Right ventricle myocardium inferior (tissue), 1 donor: ENCODE results near the gene ITFG2. TPM values are rescaled to one million over a fixed set of nuclear protein-coding genes. Genes with fewer than 3 reads are reported as not detected.
A peak's percentile ranks its signal among the peaks of the same experiment; 100 is the strongest.

Experiments used
- ATAC-seq: fragments of 200-7000 bp; cut with Tn5 transposase; one replicate; pipeline ENCODE4 v1.9.1; 2020; ENCODE audit warnings: mild to moderate bottlenecking, moderate library complexity
- DNase-seq: peaks from one replicate; pipeline ENCODE4 v3.0.0; 2021; ENCODE audit errors: missing footprints
- intact Hi-C: fragments of 100-400 bp; cut with DNase I; formaldehyde crosslinking; loops from one replicate; pipeline ENCODE4 v1.11.0; 2022
- total RNA-seq: library from RNA; stranded (reverse); fragmentation: NEBNext Ultra II Directional; extraction: Animal tissue kit (Norgen Biotek cat#: 25700); gene quantifications from one replicate; pipeline ENCODE4 v1.2.1, GENCODE V29; 2021
- donor health status: DM: no; HTN: yes; CAD: no; lungs with severe emphysema.

Gene ITFG2
- total RNA-seq, 1 donor from 2014 or later: 11.4 TPM

DNA sequence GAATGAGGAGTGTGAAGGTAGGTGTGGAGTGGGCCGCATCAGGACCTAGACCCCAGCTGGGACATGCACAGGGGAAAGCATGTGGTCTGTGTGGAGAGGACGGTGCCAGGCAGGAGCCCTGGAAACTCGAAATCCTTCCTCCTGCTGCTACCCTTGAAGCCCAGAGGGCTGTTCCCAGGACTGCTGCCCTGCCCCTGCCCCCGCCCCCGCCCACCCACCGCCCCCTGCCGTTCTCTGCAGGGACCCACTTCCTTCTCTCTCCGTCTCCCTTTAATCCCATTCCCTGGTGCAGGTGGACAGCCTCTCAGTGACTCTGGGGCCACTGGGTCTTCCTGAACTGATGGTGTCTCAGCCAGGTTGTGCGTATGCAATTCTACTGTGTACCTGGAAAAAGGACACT lies 8.0 kb downstream of the ITFG2 start:
- ATAC-seq: no peak
- intact Hi-C loops: no loop called here
- no peak for DNase-seq

DNA sequence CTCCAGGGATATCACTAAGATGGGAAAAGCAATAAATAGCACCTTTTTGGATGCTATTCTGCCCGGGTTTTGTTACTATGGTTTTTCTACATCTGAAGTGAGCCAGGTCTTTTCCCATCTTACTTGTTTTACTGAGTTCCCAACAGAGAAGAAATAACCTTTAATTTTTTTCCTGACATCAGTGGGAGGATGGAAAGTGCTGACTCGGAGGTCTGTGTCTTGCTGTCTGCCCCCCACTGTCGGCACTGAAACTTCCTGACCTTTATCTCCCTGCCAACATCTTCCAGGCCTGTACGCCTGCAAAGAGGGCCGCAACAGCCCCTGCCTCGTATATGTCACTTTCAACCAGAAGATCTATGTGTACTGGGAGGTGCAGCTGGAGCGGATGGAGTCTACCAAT lies 11.0 kb downstream of the ITFG2 start:
- intact Hi-C loops: no loop called here
- ATAC-seq (no peak), DNase-seq (no peak)

DNA sequence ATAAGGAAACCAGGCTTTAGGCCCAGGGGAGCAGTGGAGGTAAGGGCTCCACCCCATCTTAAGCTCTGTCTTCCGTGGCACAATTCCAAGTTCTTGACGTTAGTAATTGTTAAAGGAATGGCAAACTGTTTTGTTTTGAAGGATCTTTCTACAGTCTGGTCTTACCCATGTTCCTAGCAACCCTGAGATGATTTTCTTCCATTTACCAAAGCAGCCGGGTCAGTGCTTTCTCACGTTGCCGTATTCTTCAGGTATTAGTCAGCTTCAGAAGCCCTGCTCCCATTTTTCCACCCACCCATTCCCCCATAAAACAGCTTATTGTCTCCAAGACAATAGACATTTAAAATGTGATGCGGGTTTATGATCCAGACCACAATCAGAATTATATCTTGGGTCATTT lies 12.1 kb downstream of the ITFG2 start:
- intact Hi-C loops: no loop called here
- no peak for ATAC-seq
- no peak for DNase-seq

DNA sequence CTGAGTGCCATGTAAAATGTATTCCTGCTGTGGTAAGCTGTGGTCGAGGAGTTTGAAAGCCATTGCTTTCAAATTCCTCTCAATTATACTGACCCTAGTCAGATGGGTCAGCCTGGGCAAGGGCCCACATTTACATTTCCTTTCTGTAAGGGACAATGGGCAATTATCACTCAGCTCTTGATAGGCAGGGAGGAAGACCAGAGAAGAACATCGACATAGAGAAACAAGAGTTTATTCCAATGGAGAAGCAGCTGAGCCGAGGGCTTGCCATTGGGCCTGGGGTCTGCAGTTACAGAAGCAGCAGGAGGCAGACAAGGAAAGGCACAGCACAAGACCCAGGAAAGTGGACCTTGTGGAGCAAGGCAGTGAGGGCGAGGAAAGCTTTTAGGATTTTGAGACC lies 12.7 kb downstream of the ITFG2 start:
- intact Hi-C loops: no loop called here
- DNase-seq (no peak), ATAC-seq (no peak)

DNA sequence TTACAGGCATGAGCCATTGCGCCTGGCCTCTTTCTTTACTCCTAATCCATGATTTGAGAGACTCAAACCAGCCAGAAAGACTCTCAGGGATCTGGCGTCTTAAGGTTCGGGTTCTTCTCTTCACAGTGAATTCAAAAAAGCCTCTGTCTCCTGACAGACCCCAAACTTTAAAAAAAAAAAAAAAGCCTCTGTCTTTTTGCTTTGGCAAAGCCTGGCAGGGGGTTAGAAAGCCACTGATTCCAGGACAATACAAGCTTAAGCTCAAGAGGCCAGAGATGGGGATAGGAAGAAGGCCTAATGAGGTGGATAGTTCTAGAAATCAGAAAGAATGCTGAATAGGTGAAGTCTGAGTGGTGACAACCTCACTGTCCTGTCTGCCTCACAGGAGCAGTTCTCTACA lies 13.6 kb downstream of the ITFG2 start:
- intact Hi-C loops: no loop called here
- DNase-seq: no peak
- no peak for ATAC-seq

DNA sequence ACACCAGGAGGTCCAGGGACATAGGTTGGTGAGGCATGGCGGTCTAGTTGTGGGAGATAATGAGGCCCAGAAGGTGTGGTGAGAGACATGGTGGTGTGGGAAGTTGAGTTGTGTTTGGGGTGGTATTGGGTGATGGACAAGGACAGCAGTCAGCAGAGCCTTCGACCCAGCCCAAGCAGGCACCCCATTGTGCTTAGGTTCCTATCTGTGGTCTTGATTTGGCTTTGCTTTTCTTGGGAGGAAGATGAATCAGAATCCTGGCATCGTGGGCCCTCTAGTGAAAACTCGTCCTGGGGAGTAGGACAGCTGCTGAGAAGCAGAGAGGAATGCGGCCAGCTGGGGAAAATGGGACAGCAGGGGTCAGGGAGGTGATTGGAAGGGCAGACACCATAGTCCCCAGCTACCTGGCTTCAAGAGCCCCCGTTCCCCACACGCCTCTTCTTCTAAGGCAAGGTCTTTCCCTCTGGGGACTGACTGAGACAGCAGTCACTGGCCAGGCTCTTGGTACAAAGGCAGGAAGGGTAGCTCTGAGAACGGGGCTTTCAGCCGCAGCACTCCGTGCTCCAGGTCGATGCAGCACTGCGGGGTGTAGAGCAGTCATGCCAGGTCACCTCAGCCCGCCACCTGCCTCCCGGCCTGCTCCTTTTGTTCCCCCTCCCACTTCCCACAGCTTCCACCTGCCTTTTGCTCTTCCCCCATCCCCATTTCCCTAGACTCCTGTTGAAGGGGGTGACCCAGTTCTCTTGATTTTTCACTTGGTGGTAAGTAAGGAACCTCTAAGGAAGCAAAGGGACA lies 14.4 kb downstream of the ITFG2 start:
- DNase-seq (no peak), ATAC-seq (no peak)
- intact Hi-C loops: no loop called here

DNA sequence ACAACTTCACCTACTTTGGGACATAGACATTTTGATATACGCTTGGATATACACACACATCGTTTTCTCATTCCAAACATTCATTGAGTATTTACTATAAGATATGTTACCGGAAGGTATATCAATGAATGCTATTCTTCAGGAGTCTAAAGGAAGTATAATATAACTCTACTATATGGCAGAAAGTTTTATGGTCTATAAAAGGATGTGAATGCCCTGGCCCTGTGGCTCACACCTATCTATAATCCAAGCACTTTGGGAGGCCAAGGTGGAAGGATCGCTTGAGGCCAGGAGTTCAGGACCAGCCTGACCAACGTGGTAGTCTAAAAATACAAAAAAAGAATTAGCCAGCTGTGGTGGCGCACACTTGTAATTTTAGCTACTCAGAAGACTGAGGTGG lies 16.8 kb downstream of the ITFG2 start:
- DNase-seq (no peak), ATAC-seq (no peak)
- intact Hi-C loops: no loop called here

DNA sequence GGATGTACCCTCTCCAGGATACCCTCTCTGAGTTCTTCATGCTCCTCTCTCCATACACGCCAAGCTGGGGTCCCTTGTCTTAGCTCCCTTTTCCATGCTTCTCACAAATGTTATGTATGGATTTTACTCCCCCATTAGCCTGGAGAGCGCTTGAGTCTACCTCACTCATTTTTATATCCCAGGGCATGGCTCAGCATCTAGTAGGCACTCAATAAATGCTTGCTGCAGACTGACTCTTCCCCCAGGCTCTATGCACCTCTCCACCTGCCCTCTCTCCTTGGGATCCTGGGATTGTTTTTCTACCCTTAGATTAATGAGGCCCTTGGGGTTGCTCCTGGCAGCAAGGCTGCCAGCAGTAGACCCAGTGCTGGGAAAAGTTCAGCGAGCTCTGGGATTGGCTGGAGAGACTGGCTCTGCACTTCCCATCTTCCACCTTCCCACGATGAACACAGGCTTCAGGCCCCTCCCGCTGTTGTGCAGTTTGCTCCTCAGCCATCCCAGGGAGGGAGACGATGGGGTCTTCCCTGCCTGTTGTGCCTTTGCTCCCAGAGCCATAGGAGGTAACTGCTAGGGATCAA lies 20.2 kb downstream of the ITFG2 start:
- ATAC-seq: no peak
- intact Hi-C loops: no loop called here
- no peak for DNase-seq

DNA sequence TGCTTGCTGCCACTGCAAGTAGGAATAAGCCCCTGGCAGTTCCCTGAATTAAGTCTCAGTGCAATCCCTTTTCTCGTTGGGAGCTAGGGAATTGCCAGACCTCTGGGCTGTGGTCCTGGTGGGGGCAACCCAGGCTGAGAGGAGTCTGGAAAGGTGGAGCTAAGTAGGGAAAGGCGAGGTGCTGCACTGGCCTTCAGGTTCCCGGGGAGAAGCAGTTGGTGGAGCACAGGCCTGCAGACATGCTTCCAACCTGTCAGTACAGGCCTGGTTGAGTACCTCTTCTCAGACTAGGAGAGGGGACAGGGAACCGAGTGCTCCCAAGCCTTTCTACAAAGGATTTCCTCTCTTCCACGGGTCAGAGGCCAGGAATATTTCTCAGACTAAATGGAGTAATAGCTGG lies 20.9 kb downstream of the ITFG2 start:
- no peak for DNase-seq
- intact Hi-C loops: no loop called here
- no peak for ATAC-seq

DNA sequence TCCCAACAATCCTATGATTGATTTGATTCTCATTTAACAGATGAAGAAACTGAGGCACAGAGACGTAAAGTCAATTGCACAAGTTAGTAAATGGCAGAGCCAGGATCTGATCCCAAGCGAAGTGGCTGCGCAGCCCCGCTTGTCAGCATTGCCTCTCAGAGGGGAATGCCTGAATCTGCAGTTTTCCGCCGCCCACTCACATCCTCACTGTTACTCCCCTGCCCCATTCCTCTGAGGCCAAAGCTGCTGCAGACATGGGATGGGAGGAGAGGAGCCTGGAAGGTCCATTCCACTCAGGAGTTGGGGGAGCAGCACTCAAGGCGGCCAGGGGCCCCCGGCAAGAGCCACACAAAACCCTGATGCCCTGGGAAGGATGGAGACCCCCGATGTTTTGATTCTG lies 21.3 kb downstream of the ITFG2 start:
- DNase-seq: no peak
- peak; percentile 29 for ATAC-seq
- intact Hi-C loops: no loop called here

DNA sequence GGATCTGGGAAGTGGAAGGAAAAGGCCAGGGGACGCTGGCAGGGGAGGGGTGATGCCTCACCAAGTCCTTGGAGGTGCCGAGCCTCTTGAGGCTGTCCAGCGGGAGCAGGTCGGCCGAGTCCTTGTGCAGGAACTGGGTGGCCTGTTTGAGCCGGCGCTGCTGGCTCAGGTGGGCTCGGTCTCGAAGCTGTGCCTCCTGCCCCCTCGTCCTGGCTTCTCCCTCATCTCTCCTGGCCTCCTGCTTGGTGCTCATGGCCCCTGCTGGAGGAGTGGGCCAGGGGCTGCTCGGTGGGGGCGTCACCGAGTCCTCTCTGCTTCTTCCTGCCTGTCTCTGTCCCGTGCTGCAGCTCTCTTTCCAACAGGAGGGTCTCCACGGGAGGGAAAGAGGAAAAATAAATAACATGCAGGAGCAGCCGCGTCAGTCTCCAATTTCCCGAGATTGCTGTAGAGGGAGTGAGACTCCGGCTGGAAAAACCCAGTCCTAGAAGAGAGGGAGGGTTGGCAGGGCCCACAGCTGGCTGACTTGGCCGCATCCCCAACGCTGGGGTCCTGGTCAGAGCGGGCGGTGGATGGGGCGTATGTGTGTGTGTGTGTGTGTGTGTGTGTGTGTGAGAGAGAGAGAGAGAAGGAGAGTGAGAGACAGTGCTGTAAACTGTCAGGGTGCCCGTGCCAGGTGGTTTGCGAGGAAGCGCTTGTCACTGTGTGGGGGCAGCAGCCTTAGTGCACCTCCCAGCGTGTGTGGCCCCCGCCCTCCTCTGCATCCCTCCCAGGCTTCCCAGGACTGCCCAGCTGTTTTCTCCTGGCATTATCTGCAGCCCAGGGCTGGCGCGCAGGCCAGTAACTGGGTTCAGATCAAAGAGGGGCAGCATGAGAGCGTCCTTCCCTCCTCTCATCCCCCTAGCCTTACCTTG lies 22.4 kb downstream of the ITFG2 start, which contains the start of gene NRIP2:
Gene NRIP2 (minus strand): TSS at position 455 of the 911 bp plus-strand sequence. CDS start 52 bp downstream, at position 403.
- ATAC-seq: peak; percentile 47
- intact Hi-C loops: no loop called here
- no peak for DNase-seq

DNA sequence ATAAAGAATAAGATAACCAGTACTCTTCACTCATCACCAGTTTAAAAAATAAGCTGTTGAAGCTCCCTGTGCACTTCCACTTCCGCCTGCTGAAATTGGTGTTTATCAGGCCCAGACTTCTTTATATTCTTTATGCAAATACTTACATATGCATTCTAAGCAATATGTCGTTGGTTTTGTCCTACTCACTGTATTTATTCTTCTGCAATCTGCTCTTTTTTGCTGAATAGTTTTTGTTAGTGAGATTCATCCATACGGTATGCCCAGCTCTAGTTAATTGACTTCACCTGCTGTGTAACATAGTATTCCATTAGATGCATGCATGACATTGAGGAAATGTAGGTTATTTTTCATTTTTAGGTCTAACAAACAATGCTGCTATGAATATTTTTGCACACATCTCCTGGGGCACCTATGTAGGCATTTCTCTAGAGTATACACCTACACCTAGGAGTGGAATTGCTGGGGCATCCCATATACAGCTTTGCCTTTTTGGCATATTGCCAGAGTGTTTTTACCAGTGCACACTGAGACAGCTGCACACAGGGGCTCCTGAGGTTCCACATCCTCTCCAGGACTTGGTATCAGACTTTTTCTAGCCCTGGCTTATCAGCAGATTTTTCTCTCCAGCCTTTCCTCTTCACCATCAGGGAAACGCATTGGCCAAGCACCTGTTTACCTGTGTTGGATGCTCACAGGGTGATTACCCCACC lies 23.4 kb downstream of the ITFG2 start:
- intact Hi-C loops: no loop called here
- ATAC-seq (no peak), DNase-seq (no peak)

DNA sequence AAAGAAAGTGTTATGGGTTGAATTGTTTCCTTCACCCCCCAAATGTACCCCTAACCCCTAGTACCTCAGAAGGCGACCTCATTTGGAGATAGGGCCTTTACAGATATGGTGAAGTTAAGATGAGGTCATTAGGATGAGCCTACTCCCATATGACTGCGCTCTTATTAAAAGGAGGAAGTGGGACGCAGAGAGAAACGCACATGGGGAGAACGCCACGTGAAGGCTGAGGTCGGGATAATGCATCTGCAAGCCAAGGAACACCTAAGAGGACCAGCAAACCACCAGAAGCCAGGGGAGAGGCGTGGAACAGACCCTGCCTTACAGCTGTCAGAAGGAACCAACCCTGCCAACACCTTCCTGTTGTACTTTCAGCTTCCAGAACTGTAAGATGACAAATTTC lies 24.1 kb downstream of the ITFG2 start:
- ATAC-seq (no peak), DNase-seq (no peak)
- intact Hi-C loops: no loop called here

DNA sequence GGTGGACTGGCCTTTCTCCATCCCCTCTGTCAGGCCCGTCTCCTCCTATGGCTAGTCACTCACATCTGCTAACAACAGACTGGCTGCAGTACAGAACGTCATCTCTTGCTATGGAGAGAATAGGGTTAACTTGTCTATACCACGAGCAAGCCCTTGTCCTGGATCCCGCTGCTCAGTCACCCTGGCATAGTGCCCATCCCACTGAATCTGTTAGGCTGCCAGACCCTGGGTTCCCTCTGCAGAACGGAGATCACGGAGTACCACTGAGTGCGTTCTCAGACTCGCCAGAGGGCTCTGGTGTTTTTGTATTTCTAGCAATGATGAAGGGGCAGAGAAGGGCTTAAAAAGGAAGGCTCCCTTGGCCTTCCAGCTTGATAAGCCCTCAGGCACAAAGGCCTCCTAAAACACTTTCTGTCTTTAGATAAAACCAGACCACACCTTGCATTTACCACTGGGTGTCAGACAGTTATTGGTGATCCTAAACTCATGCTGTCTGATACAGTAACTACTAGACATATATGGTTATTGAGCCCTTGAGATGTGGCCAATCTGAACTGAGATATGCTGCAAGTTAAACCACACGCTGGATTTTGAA lies 28.7 kb downstream of the ITFG2 start:
- no peak for DNase-seq
- intact Hi-C loops: no loop called here
- no peak for ATAC-seq

DNA sequence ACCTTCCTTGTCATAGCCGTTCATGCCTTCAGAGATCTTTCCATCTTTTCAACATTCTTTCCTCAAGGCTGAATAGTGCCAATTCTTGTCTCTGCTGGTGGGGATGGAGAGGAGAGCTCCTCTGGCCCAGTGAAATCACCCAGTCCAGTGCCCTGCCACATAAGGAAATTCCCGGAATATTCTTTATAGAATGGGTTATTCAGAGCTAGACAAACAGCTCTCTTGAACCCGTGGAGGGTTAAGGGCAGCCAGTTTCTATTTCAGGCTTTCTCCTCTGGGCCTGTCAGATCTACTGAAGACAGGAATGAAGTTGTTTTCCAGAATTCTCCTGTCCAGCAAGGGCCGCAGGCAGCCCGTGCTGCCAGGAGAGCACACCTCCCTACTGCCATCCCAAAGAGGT lies 30.5 kb downstream of the ITFG2 start:
- no peak for ATAC-seq
- no peak for DNase-seq
- intact Hi-C loops: no loop called here

DNA sequence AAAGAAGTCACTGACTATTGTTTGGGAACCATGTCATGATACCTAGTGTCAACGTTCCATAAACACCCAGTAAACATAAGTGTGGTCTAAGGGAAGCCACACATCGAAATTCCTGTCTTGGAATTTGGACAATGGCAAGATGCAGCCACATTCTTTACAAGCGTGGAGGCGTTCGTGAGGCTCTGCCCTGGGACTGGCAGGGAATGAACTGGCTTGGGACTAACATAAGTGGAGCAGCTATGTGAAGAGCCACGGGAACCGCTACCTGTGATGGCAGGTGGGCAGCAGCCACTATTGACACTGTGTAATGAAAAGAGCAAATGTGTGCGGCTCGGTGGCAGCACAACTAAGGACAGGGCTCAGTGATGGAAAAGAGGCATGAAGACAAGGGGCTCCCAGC lies 32.3 kb downstream of the ITFG2 start:
- DNase-seq: no peak
- ATAC-seq: no peak
- intact Hi-C loops: no loop called here

DNA sequence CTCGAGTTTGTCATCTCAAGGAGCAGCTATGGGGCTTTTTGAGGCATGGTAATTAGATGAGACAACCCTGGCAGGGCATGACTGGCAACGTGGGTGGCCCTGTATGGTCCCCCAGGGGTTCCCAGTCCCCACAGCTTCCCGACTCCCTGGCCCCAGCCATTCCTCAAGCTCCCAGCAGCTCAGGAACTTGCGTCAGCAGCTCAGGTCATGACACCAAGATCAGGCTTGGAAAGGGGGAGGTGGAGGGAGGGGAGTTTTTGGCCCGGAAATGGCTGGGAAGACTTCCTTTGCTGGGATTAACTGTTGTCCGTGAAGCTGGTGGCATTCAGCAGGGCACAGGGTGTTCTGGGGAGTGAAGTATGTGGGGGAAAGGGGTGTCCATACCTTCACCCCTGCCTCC lies 32.8 kb downstream of the ITFG2 start:
- ATAC-seq: no peak
- intact Hi-C loops: no loop called here
- no peak for DNase-seq

DNA sequence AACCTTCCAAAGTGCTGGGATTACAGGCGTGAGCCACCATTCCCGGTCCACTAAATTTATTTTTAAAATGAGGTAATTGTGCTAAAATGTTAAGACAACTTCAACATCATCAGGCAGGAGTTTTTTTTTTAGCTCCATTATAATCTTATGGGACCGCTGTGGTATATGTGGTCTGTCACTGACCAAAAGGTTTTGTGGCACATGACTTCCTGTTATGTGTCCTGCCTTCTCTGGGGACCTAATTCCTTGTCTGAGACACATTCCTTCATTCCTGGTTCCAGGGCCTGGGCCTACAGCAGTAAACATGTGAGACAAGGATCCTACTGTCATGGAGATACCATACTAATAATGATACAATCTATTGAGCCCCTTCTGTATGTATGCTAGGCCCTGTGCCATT lies 39.5 kb downstream of the ITFG2 start:
- intact Hi-C loops: loop anchor here (5.0 kb wide), 1 partner anchor 185 kb away; no protein-coding TSS in a partner anchor
- ATAC-seq: no peak
- DNase-seq: no peak

DNA sequence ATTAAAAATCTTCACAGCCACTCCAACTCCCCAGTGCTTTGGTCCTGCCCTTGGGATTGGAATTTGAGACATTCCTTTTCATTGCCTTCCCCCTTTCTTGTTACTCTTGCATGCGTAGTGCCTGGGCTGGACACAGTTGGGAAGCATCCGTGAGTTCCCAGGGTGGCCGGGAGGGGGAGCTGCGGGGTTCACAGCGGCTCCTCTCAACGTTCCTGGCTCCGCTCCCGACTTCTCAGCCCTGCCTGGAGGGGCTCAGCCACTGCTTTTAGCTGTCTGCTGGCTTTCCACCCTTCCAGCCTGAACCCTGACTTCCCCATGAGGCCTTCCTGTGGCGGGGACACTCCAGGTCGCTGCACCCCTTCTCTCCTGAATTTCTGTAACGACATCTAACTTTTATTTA lies 41.2 kb downstream of the ITFG2 start:
- peak; percentile 89 for ATAC-seq
- intact Hi-C loops: loop anchor here (1.0 to 5.0 kb wide), 2 partner anchors 91 to 184 kb away; no protein-coding TSS in a partner anchor
- DNase-seq: peak; percentile 86
